BLaER1 (cell line): ENCODE data around the gene SOX2.
A peak's percentile ranks its signal among the peaks of the same experiment; 100 is the strongest.

Experiments
- H3K27ac ChIP-seq: shearing (Covaris generic); formaldehyde crosslinking; 2 replicates; pipeline ENCODE4 v1.8.1; 2022
- H3K27me3 ChIP-seq: shearing (Covaris generic); formaldehyde crosslinking; 2 replicates; pipeline ENCODE4 v1.8.1; 2022
- H3K36me3 ChIP-seq: shearing (Covaris generic); formaldehyde crosslinking; 2 replicates; pipeline ENCODE4 v1.8.1; 2022
- H3K4me1 ChIP-seq: shearing (Covaris generic); formaldehyde crosslinking; 2 replicates; pipeline ENCODE4 v1.8.1; 2022
- H3K4me2 ChIP-seq: shearing (Covaris generic); formaldehyde crosslinking; 2 replicates; pipeline ENCODE4 v1.8.1; 2022
- H3K4me3 ChIP-seq: shearing (Covaris generic); formaldehyde crosslinking; 2 replicates; pipeline ENCODE4 v1.8.1; 2022
- H3K9ac ChIP-seq: shearing (Covaris generic); formaldehyde crosslinking; 2 replicates; pipeline ENCODE4 v1.8.1; 2022
- H3K9me3 ChIP-seq: shearing (Covaris generic); formaldehyde crosslinking; 2 replicates; pipeline ENCODE4 v1.8.1; 2022
- H4K20me1 ChIP-seq: shearing (Covaris generic); formaldehyde crosslinking; 2 replicates; pipeline ENCODE4 v1.8.1; 2022
- Cebpa-rat ChIP-seq: shearing (Covaris generic); IDR thresholded peaks from 2 replicates; pipeline ENCODE4 v1.8.1; 2022

Gene SOX2

GRCh38 chr3:181703601-181704420 is 7.9 kb upstream of the SOX2 start:
- Histone ChIP-seq H3K4me1 (no peaks in the 10 kb centered on the region), H3K4me3 (no peak overlapping the region), H3K36me3 (no peaks in the 10 kb centered on the region), H3K9me3 (peaks cover 14% of the 10 kb centered on the region; the same call in 1 of the 2 replicates), H3K27ac (no peak overlapping the region), H3K9ac (no peak overlapping the region), H3K27me3 (peaks cover 100% of the 10 kb centered on the region), H3K4me2 (no peak overlapping the region), H4K20me1 (peaks cover 73% of the 10 kb centered on the region)
- no peak for TF ChIP-seq Cebpa-rat

- Histone ChIP-seq H3K27ac (no peak overlapping the region), H3K36me3 (no peaks in the 10 kb centered on the region), H3K4me2 (no peak overlapping the region), H3K27me3 (peaks cover 100% of the 10 kb centered on the region), H3K4me3 (no peak overlapping the region), H4K20me1 (peaks cover 78% of the 10 kb centered on the region), H3K9ac (no peak overlapping the region), H3K4me1 (no peaks in the 10 kb centered on the region), H3K9me3 (peaks cover 14% of the 10 kb centered on the region; the same call in 1 of the 2 replicates)
- TF ChIP-seq Cebpa-rat = no peak
These were observed 7.2 kb upstream of the SOX2 start for GRCh38 chr3:181704421-181705085.

DNA sequence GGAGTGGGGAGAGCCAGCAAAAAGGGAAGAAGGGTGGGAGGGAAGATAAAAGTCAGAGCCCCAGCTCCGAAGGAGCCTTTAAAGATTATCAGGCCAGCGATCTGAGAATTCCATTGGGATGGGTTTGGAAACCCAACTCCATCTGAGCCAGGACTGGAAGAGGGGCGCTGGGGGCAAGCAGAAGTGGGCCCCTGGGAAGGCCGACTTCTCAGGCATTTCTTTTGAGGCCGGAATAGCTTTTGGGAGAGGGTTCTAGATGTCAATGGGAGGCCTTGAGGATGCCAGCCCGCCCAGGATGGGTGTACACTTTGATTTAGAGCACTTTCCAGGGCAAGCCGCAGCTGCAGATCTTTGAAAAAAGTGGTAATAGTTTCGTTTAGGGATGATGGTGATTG is 6.6 kb upstream of the SOX2 start:
- no peaks in the 10 kb centered on the region for H3K36me3 ChIP-seq
- peaks cover 100% of the 10 kb centered on the region for H3K27me3 ChIP-seq
- H3K9me3 ChIP-seq = peaks cover 14% of the 10 kb centered on the region; the same call in 1 of the 2 replicates
- H4K20me1 ChIP-seq = peaks cover 78% of the 10 kb centered on the region
- no peak overlapping the region for H3K9ac ChIP-seq
- H3K4me2 ChIP-seq = no peak overlapping the region
- H3K4me3 ChIP-seq = no peak overlapping the region
- H3K4me1 ChIP-seq = no peaks in the 10 kb centered on the region
- no peak overlapping the region for H3K27ac ChIP-seq
- no peak for TF ChIP-seq Cebpa-rat

DNA sequence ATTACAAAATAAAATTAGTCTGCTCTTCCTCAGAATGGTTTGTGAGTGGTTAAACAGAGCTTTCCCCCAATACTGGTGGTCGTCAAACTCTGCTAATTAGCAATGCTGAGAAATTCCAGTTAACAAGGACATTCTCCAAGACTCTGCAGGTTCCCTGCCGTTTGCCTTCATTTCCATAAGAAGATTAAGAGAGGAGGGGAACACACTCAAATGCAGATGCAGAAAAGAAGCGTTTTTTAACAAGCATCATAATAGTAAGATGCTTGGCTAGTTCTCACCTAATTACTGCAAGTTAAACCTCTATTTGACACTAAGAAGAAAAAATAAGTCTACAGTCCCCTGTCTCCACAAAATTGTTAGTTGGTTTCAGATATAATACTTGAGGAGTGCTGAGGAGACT is 3.7 kb upstream of the SOX2 start:
- Histone ChIP-seq H3K9ac (no peak overlapping the region), H4K20me1 (peaks cover 82% of the 10 kb centered on the region), H3K4me3 (no peak overlapping the region), H3K4me1 (no peaks in the 10 kb centered on the region), H3K4me2 (no peak overlapping the region), H3K27me3 (peaks cover 100% of the 10 kb centered on the region), H3K36me3 (no peaks in the 10 kb centered on the region), H3K9me3 (peaks cover 20% of the 10 kb centered on the region), H3K27ac (no peak overlapping the region)
- no peak for TF ChIP-seq Cebpa-rat

DNA sequence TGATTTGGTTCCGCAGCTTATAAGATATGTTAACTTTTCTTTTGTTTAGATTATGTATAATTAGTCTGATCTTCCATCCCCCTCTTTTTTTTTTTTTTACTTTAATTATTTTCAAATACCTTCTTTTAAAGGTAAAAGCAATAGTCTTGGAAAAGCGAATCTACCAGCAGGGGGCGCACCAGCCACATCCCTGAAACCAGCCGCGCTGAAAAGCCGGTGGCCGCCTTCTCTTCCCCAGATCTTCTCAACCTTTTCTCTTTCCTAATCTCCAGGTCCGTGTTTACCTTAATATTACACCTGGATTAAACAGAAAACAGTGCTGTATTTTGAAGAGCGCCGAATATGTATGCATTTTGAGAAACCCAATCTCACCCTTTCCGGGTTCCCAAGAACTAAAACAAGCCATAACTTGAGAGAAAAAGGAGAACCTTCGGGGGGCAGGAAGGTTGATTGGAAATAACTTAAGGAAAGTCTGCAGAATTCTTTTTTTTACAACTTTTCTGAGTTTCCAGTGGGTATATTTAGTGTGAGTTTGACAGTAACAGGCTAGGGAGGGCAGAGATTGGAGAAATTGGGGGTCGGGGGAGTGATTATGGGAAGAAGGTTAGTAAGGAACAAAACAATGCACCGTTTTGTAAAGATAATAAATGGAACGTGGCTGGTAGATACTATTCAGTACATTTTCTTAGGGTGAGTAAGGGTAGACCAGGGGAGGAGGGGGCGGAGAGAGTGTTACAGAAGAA is 2.0 kb upstream of the SOX2 start:
- peaks cover 100% of the 10 kb centered on the region for H3K27me3 ChIP-seq
- H3K4me2 ChIP-seq = no peak overlapping the region

GRCh38 chr3:181710345-181711291 is 1.1 kb upstream of the SOX2 start:
- peaks cover 100% of the 10 kb centered on the region for H3K27me3 ChIP-seq
- no peak overlapping the region for H3K9ac ChIP-seq
- peaks cover 11% of the 10 kb centered on the region for H3K9me3 ChIP-seq
- no peaks in the 10 kb centered on the region for H3K36me3 ChIP-seq
- no peaks in the 10 kb centered on the region for H3K4me1 ChIP-seq
- no peak overlapping the region for H3K27ac ChIP-seq
- H3K4me3 ChIP-seq = no peak overlapping the region
- H4K20me1 ChIP-seq = peaks cover 80% of the 10 kb centered on the region
- no peak overlapping the region for H3K4me2 ChIP-seq
- no peak for TF ChIP-seq Cebpa-rat

More for the DNA sequence above, 2.0 kb upstream of the SOX2 start:
- no peak overlapping the region for H3K9ac ChIP-seq
- H3K27ac ChIP-seq = no peak overlapping the region
- H3K4me1 ChIP-seq = no peaks in the 10 kb centered on the region
- no peak for TF ChIP-seq Cebpa-rat
- no peak overlapping the region for H3K4me3 ChIP-seq
- peaks cover 81% of the 10 kb centered on the region for H4K20me1 ChIP-seq
- no peaks in the 10 kb centered on the region for H3K36me3 ChIP-seq
- H3K9me3 ChIP-seq = peaks cover 11% of the 10 kb centered on the region

DNA sequence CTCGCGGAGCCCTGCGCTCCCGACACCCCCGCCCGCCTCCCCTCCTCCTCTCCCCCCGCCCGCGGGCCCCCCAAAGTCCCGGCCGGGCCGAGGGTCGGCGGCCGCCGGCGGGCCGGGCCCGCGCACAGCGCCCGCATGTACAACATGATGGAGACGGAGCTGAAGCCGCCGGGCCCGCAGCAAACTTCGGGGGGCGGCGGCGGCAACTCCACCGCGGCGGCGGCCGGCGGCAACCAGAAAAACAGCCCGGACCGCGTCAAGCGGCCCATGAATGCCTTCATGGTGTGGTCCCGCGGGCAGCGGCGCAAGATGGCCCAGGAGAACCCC is 464 bp downstream of the SOX2 start:
- no peaks in the 10 kb centered on the region for H3K36me3 ChIP-seq
- H3K27ac ChIP-seq = no peak overlapping the region
- peaks cover 100% of the 10 kb centered on the region for H3K27me3 ChIP-seq
- H4K20me1 ChIP-seq = peaks cover 75% of the 10 kb centered on the region
- no peak overlapping the region for H3K9ac ChIP-seq
- no peak for TF ChIP-seq Cebpa-rat
- no peaks in the 10 kb centered on the region for H3K4me1 ChIP-seq
- no peak overlapping the region for H3K4me2 ChIP-seq
- peaks cover 11% of the 10 kb centered on the region for H3K9me3 ChIP-seq
- 0 out of 2 replicates have a peak overlapping the region, but pooled peaks have one; percentile 18 for H3K4me3 ChIP-seq

DNA sequence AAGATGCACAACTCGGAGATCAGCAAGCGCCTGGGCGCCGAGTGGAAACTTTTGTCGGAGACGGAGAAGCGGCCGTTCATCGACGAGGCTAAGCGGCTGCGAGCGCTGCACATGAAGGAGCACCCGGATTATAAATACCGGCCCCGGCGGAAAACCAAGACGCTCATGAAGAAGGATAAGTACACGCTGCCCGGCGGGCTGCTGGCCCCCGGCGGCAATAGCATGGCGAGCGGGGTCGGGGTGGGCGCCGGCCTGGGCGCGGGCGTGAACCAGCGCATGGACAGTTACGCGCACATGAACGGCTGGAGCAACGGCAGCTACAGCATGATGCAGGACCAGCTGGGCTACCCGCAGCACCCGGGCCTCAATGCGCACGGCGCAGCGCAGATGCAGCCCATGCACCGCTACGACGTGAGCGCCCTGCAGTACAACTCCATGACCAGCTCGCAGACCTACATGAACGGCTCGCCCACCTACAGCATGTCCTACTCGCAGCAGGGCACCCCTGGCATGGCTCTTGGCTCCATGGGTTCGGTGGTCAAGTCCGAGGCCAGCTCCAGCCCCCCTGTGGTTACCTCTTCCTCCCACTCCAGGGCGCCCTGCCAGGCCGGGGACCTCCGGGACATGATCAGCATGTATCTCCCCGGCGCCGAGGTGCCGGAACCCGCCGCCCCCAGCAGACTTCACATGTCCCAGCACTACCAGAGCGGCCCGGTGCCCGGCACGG is 991 bp downstream of the SOX2 start:
- H3K27ac ChIP-seq = no peak overlapping the region
- H3K4me1 ChIP-seq = no peaks in the 10 kb centered on the region
- H3K4me2 ChIP-seq = no peak overlapping the region
- H3K27me3 ChIP-seq = peaks cover 100% of the 10 kb centered on the region
- no peak overlapping the region for H3K9ac ChIP-seq
- no peak for TF ChIP-seq Cebpa-rat
- peaks cover 11% of the 10 kb centered on the region for H3K9me3 ChIP-seq
- H3K36me3 ChIP-seq = no peaks in the 10 kb centered on the region
- H3K4me3 ChIP-seq = 0 out of 2 replicates have a peak overlapping the region, but pooled peaks have one; percentile 18
- peaks cover 75% of the 10 kb centered on the region for H4K20me1 ChIP-seq
